ENCODE measurements around the gene GALNT1.
A peak's percentile ranks its signal among the peaks of the same experiment; 100 is the strongest.

The GALNT1 gene

GRCh38 chr18:35721431-35722081, 140.0 kb downstream of the GALNT1 start:
- DNase-seq (ENCODE audit: low read depth) = no peak

DNA sequence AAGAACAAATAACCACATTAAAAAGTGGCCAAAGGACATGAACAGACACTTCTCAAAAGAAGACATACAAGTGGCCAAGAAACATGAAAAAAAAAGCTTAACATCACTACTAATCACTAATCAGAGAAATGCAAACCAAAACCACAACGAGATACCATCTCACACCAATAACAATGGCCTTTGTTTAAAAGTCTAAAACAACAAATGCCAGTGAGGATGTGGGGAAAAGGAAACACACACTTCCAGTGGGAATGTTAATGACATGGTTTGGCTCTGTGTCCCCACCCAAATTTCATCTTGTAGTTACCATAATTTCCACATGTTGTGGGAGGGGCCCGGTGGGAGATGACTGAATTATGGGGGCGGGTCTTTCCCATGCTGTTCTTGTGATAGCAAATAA, 147.1 kb downstream of the GALNT1 start:
- no peak for DNase-seq (ENCODE audit: low read depth)

DNA sequence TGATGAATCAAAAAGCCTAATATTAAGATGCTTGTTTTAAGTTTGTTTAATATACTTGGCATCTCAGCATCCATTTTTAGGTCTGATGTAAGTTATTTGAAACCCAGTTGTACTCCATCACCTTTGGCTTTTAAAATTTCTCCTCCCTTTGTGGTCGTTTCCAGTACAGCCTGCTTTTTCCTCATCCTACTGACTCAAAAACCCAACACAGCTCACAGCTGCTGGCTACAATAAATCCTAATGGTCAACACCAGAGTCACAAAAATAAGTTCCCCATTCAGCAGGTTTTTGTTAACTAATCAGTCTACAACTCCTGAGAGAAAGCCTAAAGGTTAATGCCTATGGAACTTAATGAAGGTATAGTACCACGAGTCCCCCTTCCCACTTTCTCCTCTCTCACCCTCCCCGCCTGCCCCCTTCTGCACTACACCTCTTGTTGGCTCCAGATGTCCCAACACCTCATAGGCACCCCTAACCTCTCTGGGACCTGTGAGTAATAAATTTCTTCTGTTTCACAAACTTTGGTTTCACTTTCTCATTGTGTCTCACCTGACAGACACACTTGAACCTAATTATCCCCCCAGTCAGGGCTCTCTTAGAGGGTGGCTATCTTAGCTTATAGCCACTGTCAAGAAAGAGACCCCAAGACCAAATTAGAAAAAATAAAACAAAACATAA, 148.6 kb downstream of the GALNT1 start:
- no peak for DNase-seq (ENCODE audit: low read depth)

GRCh38 chr18:35730691-35731370, 149.3 kb downstream of the GALNT1 start:
- DNase-seq (ENCODE audit: low read depth) = no peak

- no peak for DNase-seq (ENCODE audit: low read depth)
Measured at GRCh38 chr18:35731701-35732100, 150.2 kb downstream of the GALNT1 start.

DNA sequence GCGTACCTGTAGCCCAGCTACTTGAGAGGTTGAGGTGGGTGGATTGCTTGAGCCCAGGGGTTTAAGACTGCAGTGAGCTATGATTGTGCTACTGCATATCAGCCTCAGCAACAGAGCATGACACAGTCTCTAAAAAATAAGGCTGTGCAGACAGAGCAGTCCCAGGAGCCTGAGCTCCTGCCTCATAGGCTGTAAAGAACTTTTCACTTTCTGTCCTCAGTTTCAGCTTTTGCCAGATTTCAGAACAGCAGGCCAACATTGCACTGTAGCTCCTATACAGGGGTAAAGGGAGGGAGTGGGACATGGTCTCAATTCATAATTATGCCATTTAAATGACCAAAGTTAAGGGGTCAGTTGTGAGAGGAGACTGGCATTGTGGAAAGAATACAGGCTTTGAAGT, 150.6 kb downstream of the GALNT1 start:
- DNase-seq (ENCODE audit: low read depth) = no peak

DNA sequence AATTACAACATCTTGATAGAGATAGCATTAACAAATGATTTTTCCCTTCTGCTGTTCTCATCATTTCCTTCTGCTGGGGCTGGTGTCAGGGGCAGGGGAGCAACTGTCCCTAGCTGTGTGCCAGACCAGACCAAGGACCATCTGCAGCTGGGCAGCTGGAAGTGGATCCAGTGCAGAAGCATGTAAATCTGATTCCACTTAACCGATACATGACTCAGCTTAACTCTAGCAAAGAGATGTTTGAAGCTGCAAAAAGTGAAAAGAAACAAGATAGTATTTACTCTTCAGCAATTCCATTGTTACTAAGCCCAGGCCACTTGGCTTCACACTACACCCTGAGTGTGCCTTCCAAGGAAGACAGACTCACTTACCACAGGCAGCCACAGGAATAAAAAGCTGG, 151.1 kb downstream of the GALNT1 start:
- peak; percentile 41 for DNase-seq (ENCODE audit: low read depth)

DNA sequence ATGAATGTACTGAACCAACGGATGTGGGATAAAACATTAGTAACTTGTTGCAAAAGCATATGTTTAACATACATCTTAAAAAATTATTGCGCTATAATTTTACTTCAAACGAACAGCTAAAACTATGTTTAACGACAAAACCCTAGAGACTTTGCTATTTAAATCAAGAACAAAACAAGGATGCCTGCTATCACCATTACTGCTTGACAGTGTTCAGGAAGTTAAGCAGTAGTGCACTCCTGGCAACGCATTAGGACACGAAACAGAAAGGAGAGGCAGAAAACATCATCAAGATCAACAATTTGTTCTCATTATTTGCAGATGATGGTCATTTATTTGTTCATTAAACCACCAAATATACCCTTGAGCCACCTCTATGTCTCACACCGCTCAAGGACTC, 151.9 kb downstream of the GALNT1 start:
- no peak for DNase-seq (ENCODE audit: low read depth)

GRCh38 chr18:35736696-35737095, 155.2 kb downstream of the GALNT1 start:
- DNase-seq (ENCODE audit: low read depth) = peak; percentile 8

- no peak for DNase-seq (ENCODE audit: low read depth)
Measured at GRCh38 chr18:35739778-35740177, 158.2 kb downstream of the GALNT1 start.

DNA sequence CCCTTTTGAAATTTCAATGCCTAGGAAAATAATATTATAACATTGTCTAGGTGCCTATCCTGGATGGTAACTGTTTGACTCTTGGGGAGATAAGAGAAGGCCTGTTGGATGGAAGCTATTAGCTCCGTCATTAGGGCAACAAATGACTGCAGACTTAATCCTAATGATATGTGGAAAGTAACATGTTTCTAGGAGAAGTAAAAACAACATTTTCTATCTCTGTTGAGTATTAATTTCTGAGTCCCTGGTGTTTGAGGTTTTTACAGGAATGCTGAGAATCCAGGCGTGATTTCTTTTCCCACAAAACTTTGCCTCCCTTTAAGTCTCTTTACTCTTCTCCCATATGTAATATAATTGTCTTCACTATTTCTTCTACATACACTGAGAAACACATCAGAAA, 159.1 kb downstream of the GALNT1 start:
- no peak for DNase-seq (ENCODE audit: low read depth)

GRCh38 chr18:35743916-35744315, 162.4 kb downstream of the GALNT1 start:
- no peak for DNase-seq (ENCODE audit: low read depth)

DNA sequence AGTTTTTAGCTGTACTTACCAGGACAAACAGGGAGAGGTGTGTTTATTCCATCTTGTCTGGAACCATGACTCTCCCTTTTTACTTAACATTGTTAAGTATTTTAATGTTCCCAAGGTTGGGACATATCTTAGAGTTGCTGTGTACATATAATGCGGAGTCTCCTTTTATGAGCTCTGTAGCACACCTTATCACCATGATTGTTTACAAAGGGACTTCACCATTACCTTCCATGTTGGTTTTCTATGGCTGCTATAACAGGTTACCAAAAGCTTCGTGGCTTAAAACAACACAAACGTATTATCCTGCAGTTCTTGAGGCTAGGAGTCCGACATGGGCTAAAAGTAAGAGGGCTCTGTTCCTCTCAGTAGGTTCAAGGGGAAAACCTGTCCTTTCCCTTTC, 164.3 kb downstream of the GALNT1 start:
- no peak for DNase-seq (ENCODE audit: low read depth)

DNA sequence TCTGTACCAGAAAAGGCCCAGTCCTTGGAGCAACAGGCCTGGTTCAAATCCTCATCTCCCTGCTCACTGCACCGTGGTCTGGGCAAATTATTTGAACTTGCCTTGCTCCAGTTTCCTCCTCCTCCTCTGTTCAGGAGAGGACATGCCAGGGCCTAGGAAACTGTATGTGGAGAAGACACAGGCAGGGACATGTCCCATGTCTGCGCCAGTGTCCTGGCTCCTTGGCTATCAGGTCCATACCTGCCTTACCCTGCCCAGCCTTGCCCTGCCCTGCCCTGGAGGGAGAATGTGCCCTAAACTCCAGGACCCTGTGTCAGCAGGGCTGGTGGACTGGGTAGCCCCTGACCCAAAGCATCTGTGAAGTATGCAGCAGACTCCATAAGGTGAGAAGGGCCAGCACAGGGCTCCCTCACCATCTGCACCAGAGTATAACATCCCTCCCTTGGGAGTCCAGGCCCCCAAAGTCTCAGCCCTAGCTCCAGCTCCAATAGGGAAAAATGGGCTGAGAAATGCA, 165.3 kb downstream of the GALNT1 start:
- no peak for DNase-seq (ENCODE audit: low read depth)

DNA sequence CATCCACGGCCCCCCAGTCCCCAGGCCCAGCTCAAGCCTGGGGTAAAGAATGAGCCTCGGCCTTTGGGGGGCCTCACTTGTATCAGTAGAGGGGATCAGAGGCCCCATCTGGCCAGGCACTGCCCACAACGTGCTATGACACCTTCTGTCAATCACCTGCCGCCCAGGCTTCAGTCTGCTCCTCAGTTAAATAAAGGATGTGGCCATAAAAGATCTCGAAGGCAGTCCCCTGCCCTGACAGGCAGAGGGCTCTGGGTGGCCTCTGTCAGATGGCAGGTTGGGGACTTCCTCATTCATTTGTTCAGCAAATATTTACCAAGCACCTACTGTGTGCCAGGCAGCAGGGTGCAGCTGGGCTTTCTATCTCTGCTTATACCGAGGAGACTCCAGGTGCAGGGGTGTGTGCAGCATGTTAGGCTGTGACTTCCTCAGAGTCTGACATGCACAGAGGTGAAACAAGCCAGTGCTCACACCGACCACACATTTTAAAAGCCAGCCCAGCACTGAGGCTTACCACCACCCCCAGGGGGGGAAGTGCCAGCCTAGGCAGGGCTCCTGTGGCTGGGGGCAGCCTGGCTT, 166.4 kb downstream of the GALNT1 start:
- no peak for DNase-seq (ENCODE audit: low read depth)

DNA sequence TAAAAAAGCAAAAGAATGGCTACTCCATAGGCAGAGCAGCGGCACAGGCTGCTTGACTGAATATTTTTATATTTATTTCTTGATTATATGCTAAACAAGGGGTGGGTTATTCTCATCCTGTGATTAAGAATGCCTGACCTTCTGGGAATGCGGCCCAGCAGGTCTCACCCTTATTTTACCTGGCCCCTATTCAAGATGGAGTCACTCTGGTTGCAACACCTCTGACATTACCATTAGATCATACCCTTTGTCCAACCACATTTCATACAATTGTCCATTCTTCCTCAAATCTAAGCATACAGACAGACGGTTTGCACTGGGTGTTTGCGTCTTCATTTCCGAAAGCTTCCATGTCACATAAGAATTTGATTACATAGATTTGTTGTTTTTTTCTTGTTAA, 168.2 kb downstream of the GALNT1 start:
- no peak for DNase-seq (ENCODE audit: low read depth)

DNA sequence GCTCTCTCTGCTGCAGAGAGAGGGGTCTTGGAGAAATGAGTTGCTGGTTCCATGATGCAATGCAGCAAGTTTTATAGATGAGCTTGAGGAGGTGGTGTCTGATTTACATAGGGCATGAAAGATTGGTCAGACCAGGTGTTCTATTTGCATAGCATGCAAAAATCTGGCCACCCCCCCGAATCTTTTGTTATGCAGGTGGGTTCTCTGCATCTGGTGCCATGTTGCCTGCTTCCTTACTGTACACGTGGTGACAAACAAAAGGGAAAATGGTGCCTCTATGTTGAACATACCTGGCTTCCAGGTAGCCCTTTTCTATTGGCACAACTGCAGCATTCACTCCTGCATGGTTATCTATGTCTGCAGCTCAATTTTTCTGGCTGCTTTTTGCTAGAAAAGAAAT, 169.4 kb downstream of the GALNT1 start:
- no peak for DNase-seq (ENCODE audit: low read depth)

- no peak for DNase-seq (ENCODE audit: low read depth)
Measured at GRCh38 chr18:35753306-35753910, 171.9 kb downstream of the GALNT1 start.

DNA sequence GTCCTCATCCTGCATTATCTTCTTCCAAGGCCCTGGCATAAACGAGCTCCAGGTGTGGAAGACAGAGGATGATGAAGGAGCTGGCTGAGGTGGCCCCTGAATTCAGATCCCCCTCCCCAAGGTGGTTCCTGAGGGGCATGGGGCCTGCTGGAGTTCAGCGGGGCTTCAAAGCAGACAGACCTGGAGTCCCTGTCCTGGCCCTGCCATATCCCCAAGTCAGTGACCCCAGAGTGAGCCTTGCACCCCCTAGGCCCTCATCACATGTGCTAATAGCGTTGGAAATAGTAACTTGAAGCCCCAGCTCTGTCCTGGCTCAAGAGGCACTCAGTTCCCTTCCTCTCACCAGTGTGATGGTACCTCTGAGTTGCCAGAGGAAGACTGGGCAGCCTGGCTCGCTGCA, 172.9 kb downstream of the GALNT1 start:
- DNase-seq (ENCODE audit: low read depth) = no peak

- no peak for DNase-seq (ENCODE audit: low read depth)
Measured at GRCh38 chr18:35755369-35755768, 173.8 kb downstream of the GALNT1 start.

DNA sequence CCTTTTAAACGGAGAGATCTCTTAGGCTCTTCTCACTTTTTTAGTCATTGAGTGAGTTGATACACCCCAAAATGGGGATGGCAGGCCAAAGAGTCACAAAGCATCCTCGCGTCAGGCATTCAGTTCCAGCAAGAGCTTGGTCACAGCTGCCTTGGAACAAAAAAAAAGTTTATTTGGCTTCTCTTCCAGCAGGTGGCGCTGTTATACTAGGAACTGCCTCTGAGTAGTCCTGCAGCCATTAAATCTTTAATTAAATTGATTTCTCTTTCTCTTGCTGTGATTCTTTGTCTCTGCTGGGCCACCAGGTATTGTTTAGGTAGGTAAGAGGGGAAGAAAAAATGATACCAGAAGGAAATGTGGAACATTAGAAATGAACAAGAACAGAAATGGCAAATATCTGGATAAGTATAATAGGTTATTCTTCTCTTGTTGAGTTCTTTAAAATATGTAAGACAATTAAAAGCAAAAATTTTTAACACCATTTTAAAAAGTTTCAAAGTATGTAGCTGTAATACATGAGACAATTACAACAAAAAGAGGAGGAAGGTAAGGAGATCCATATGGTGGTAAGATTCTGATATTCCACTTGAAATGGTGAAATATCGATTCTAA, 175.1 kb downstream of the GALNT1 start:
- DNase-seq (ENCODE audit: low read depth) = peak; percentile 20
